ENCODE measurements around the gene CNDP2. TPM values are rescaled to one million over a fixed set of nuclear protein-coding genes. Genes with fewer than 3 reads are reported as not detected.

The CNDP2 gene
- total and polyA plus RNA-seq, 2 of the 13 experiments (the other 11 are each of a cell fraction or from before 2014, with no cell fraction given) = 64.7 to 80.8 TPM

DNA sequence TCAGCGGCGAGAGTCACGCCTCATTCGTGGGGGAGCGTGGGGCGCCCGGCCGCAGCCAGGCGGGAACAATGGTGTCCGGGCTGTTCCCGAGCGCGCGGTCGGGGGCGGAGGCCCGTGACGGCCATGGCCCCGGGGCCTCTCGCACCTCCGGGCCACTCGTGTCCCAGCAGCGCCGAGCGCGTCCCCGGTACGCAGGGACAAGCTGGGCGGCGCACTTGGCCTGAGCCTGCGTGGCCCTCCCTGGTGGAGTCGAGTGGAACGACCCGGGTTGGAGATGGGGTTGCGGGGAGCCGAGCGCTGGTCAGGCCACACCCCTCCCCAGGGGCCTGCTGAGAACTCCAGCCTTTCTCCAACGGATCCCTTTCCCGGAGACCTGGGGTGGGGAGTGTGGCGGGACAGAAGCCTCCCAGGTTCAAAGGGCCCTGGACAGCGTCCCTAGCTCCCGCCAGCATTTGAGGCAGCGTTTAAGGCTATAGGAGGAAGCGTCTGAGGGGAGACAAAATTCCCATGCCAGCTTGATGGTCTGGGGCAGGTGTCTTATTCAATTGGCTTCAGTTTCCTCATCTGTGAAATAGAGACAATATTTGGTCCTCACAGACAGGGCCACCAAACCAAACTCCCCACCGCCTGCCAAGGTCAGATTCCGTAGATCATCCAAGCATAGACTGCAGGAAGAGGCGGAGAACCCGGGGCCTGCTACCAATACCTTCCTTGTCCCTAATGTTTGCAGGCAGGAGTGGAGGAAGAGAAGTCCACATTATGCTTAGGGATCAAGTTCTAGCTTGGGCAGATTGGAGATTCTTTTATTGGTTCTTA is 553 bp downstream of the CNDP2 start (continued):
- TF ChIP-seq, protein P1, sequence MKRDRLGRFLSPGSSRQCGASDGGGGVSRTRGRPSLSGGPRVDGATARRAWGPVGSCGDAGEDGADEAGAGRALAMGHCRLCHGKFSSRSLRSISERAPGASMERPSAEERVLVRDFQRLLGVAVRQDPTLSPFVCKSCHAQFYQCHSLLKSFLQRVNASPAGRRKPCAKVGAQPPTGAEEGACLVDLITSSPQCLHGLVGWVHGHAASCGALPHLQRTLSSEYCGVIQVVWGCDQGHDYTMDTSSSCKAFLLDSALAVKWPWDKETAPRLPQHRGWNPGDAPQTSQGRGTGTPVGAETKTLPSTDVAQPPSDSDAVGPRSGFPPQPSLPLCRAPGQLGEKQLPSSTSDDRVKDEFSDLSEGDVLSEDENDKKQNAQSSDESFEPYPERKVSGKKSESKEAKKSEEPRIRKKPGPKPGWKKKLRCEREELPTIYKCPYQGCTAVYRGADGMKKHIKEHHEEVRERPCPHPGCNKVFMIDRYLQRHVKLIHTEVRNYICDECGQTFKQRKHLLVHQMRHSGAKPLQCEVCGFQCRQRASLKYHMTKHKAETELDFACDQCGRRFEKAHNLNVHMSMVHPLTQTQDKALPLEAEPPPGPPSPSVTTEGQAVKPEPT (CRISPR knock-in tag; IDR thresholded peaks at IDR 0.05; ENCODE audit: low read depth) = no peak
- TF ChIP-seq HDAC1 (CRISPR knock-in tag; IDR thresholded peaks at IDR 0.05) (no peak; the same call in none of the 2 replicates), ZFP1 (CRISPR knock-in tag; IDR thresholded peaks at IDR 0.05) (no peak), ZNF282 (IDR thresholded peaks at IDR 0.05; ENCODE audit: partially characterized antibody) (no peak), KLF11 (CRISPR knock-in tag; IDR thresholded peaks at IDR 0.05) (no peak), ZNF260 (CRISPR knock-in tag; IDR thresholded peaks at IDR 0.05; ENCODE audit: borderline replicate concordance, low read depth) (no peak), FOXA3 (CRISPR knock-in tag; IDR thresholded peaks at IDR 0.05) (no peak), ZNF550 (CRISPR knock-in tag; IDR thresholded peaks at IDR 0.05; ENCODE audit: borderline replicate concordance) (0 out of 2 replicates have a peak, but pooled peaks have one; percentile 74), ZNF292 (CRISPR knock-in tag; IDR thresholded peaks at IDR 0.05; ENCODE audit: borderline replicate concordance, low read depth) (no peak), DNMT1 (CRISPR knock-in tag; IDR thresholded peaks at IDR 0.05) (no peak), MAF1 (CRISPR knock-in tag; IDR thresholded peaks at IDR 0.05; ENCODE audit: borderline replicate concordance) (no peak), ZNF629 (CRISPR knock-in tag; conservative IDR thresholded peaks at IDR 0.05) (no peak), ZNF839 (CRISPR knock-in tag; IDR thresholded peaks at IDR 0.05; ENCODE audit: borderline replicate concordance) (no peak), SP1 (IDR thresholded peaks at IDR 0.05) (no peak), SP1 (CRISPR knock-in tag; IDR thresholded peaks at IDR 0.05) (no peak), MXI1 (IDR thresholded peaks at IDR 0.05; ENCODE audit: borderline replicate concordance, low read depth, low read length) (no peak), PAWR (CRISPR knock-in tag; IDR thresholded peaks at IDR 0.05; ENCODE audit: borderline replicate concordance) (peak; percentile 40; the same call in 1 of the 2 replicates), TCF7 (IDR thresholded peaks at IDR 0.05; ENCODE audit: low read depth) (no peak)
- TF ChIP-seq, protein P2, sequence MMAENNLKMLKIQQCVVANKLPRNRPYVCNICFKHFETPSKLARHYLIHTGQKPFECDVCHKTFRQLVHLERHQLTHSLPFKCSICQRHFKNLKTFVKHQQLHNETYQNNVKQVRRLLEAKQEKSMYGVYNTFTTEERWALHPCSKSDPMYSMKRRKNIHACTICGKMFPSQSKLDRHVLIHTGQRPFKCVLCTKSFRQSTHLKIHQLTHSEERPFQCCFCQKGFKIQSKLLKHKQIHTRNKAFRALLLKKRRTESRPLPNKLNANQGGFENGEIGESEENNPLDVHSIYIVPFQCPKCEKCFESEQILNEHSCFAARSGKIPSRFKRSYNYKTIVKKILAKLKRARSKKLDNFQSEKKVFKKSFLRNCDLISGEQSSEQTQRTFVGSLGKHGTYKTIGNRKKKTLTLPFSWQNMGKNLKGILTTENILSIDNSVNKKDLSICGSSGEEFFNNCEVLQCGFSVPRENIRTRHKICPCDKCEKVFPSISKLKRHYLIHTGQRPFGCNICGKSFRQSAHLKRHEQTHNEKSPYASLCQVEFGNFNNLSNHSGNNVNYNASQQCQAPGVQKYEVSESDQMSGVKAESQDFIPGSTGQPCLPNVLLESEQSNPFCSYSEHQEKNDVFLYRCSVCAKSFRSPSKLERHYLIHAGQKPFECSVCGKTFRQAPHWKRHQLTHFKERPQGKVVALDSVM (CRISPR knock-in tag; IDR thresholded peaks at IDR 0.05) = no peak
- TF ChIP-seq, protein P3, sequence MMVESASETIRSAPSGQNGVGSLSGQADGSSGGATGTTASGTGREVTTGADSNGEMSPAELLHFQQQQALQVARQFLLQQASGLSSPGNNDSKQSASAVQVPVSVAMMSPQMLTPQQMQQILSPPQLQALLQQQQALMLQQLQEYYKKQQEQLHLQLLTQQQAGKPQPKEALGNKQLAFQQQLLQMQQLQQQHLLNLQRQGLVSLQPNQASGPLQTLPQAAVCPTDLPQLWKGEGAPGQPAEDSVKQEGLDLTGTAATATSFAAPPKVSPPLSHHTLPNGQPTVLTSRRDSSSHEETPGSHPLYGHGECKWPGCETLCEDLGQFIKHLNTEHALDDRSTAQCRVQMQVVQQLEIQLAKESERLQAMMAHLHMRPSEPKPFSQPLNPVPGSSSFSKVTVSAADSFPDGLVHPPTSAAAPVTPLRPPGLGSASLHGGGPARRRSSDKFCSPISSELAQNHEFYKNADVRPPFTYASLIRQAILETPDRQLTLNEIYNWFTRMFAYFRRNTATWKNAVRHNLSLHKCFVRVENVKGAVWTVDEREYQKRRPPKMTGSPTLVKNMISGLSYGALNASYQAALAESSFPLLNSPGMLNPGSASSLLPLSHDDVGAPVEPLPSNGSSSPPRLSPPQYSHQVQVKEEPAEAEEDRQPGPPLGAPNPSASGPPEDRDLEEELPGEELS (CRISPR knock-in tag; IDR thresholded peaks at IDR 0.05) = no peak
- TF ChIP-seq, protein P4, sequence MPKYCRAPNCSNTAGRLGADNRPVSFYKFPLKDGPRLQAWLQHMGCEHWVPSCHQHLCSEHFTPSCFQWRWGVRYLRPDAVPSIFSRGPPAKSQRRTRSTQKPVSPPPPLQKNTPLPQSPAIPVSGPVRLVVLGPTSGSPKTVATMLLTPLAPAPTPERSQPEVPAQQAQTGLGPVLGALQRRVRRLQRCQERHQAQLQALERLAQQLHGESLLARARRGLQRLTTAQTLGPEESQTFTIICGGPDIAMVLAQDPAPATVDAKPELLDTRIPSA (CRISPR knock-in tag; IDR thresholded peaks at IDR 0.05; ENCODE audit: borderline replicate concordance) = no peak
- TF ChIP-seq, protein P5, sequence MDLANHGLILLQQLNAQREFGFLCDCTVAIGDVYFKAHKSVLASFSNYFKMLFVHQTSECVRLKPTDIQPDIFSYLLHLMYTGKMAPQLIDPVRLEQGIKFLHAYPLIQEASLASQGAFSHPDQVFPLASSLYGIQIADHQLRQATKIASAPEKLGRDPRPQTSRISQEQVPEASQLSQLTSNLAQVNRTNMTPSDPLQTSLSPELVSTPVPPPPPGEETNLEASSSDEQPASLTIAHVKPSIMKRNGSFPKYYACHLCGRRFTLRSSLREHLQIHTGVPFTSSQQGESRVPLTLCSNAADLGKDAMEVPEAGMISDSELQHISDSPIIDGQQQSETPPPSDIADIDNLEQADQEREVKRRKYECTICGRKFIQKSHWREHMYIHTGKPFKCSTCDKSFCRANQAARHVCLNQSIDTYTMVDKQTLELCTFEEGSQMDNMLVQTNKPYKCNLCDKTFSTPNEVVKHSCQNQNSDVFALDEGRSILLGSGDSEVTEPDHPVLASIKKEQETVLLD (CRISPR knock-in tag; IDR thresholded peaks at IDR 0.05; ENCODE audit: low read depth) = no peak

Data from HepG2 (cell line).